ENCODE data around the gene FBXW2.

- TF ChIP-seq, protein P1, sequence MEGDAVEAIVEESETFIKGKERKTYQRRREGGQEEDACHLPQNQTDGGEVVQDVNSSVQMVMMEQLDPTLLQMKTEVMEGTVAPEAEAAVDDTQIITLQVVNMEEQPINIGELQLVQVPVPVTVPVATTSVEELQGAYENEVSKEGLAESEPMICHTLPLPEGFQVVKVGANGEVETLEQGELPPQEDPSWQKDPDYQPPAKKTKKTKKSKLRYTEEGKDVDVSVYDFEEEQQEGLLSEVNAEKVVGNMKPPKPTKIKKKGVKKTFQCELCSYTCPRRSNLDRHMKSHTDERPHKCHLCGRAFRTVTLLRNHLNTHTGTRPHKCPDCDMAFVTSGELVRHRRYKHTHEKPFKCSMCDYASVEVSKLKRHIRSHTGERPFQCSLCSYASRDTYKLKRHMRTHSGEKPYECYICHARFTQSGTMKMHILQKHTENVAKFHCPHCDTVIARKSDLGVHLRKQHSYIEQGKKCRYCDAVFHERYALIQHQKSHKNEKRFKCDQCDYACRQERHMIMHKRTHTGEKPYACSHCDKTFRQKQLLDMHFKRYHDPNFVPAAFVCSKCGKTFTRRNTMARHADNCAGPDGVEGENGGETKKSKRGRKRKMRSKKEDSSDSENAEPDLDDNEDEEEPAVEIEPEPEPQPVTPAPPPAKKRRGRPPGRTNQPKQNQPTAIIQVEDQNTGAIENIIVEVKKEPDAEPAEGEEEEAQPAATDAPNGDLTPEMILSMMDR (IDR thresholded peaks at IDR 0.05), result no peak
- TF ChIP-seq EP300 (IDR thresholded peaks at IDR 0.05; ENCODE audit: low read depth) (no peak), POLR2A (IDR thresholded peaks at IDR 0.05) (no peak)
These were observed 33.3 kb downstream of the FBXW2 start for GRCh38 chr9:120759755-120760400.

Data from transverse colon (tissue), 3 donors.